Suprapubic skin (tissue), 4 donors: ENCODE data around the gene EVL.

ENCODE experiments used
- EP300 ChIP-seq: sonication (generic); formaldehyde crosslinking; IDR thresholded peaks from one replicate; pipeline ENCODE4 v1.6.1; 2017; ENCODE audit warnings: antibody characterized with exemption
- POLR2AphosphoS5 ChIP-seq, 3 donors: sonication (generic); formaldehyde crosslinking; IDR thresholded peaks; one replicate each; pipeline ENCODE4 v1.6.1; 2017; ENCODE audit warnings: antibody characterized with exemption in 3 of 3
- TF ChIP-seq, protein P1 (sequence below), 2 donors: fragments of 200-600 bp in 1 of 2; fragments of 450-650 bp in 1 of 2; sonication (generic) in 1 of 2; IDR thresholded peaks; one replicate each; pipeline ENCODE4 v1.5.1; 2016 to 2019; ENCODE audit warnings: antibody characterized with exemption in 2 of 2, mild to moderate bottlenecking in 1 of 2, moderate library complexity in 1 of 2

DNA sequence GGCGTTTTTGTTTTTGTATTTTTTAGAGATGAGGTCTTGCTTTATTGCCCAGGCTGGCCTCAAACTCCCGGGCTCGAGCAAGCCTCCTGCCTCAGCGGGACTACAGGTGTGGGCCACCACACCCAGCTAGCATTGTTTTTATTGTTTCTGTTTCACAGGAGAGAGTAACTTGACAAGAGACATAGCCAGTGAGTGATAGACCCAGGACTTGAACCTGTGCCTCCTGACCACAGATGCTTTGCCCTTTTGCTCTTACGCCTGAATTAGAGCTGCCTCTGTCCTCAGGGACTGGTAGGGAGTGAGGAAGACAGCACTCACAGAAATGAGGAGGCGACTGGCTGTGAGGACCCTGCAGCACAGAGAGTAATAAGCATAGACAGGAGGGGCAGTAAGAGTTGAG lies 2.3 kb downstream of the EVL start:
- TF ChIP-seq, protein P1, sequence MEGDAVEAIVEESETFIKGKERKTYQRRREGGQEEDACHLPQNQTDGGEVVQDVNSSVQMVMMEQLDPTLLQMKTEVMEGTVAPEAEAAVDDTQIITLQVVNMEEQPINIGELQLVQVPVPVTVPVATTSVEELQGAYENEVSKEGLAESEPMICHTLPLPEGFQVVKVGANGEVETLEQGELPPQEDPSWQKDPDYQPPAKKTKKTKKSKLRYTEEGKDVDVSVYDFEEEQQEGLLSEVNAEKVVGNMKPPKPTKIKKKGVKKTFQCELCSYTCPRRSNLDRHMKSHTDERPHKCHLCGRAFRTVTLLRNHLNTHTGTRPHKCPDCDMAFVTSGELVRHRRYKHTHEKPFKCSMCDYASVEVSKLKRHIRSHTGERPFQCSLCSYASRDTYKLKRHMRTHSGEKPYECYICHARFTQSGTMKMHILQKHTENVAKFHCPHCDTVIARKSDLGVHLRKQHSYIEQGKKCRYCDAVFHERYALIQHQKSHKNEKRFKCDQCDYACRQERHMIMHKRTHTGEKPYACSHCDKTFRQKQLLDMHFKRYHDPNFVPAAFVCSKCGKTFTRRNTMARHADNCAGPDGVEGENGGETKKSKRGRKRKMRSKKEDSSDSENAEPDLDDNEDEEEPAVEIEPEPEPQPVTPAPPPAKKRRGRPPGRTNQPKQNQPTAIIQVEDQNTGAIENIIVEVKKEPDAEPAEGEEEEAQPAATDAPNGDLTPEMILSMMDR (IDR thresholded peaks at IDR 0.05) = no peak
- TF ChIP-seq EP300 (no peak), POLR2AphosphoS5 (IDR thresholded peaks at IDR 0.05) (no peak)
